ENCODE data around the gene LIME1. TPM values are rescaled to one million over a fixed set of nuclear protein-coding genes. Genes with fewer than 3 reads are reported as not detected.

The LIME1 gene
- total RNA-seq, 1 experiment from 2014 or later = 13.5 TPM

DNA sequence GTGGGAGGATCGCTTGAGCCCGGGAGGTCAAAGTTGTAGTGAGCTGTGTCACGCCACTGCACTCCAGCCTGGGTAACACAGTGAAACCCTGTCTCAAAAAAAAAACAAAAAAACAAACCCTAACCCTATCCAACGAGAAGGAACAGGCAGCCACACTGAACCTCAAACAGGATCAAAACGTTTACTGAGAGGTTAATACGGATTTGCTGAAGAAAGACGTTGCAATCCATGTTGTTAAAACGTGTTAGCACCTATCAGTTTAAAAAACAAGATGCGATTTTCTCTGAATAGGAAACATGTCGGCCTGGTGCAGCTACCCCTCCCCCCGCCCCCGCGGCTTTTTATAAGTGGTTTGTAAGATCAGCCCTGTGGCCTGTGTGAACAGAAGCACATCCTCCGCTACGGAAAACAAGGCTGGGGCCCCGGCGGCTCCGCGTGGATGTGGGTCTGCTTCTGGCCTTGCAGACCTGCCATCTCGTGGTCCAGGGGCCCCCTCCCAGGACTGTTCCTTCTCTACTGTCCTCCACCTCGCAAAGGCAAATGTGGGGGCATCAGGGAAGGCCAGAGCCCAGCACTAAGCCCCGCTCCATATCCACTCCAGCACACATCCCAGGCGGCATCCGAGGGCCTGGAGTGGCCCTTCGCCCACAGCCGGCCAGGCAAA lies 14.5 kb downstream of the LIME1 start:
- H2AK5ac ChIP-seq (ENCODE audit: insufficient read length, low read length) = no peak overlapping the region
- no peak overlapping the region for H2BK15ac ChIP-seq (ENCODE audit: low read depth, low read length)
- no peak overlapping the region for H4K91ac ChIP-seq (ENCODE audit: insufficient read length, low read depth, low read length)
- no peak overlapping the region for H2AFZ ChIP-seq (ENCODE audit: low read length)
- H2BK12ac ChIP-seq (ENCODE audit: insufficient read length, low read depth, low read length) = no peak overlapping the region
- H3K23ac ChIP-seq (ENCODE audit: insufficient read length, low read depth, low read length) = no peak overlapping the region
- Mint-ChIP-seq H3K27me3 (ENCODE audit: low read depth) (no peaks in the 10 kb centered on the region), H3K9me3 (no peaks in the 10 kb centered on the region), H3K4me3 (no peak overlapping the region), H3K4me1 (peaks cover 14 to 22% of the 10 kb centered on the region in 2 experiments), H3K27ac (peak overlapping the region; percentile 23 to 84 (median 59); a peak in 4 of 7 replicates), H3K36me3 (ENCODE audit: insufficient read depth in 1 of 3, low read depth in 3 of 3) (peaks cover 0 to 2% (median 0%) of the 10 kb centered on the region in 3 experiments; a peak in 1 of 7 replicates)
- WGBS (ENCODE audit: extremely low coverage, insufficient read length, low lambda C conversion rate) = no CpG with 5 or more reads among the region's 26 CpGs
- H4K5ac ChIP-seq (ENCODE audit: insufficient read length, low read depth, low read length) = no peak overlapping the region
- no peak overlapping the region for H2BK5ac ChIP-seq (ENCODE audit: insufficient read length, low read length)
- peak; percentile 55 for DNase-seq
- no peaks in the 10 kb centered on the region for H3K79me1 ChIP-seq (ENCODE audit: insufficient read depth, low read depth, low read length, poor library complexity, severe bottlenecking)
- H3K4me2 ChIP-seq (ENCODE audit: insufficient read depth, insufficient read length, low read length) = no peak overlapping the region
- no peak overlapping the region for H3K4ac ChIP-seq (ENCODE audit: low read depth, low read length)
- H4K8ac ChIP-seq (replicated peaks; ENCODE audit: insufficient read length, low read depth, low read length) = no peak overlapping the region
- H3K4me1 ChIP-seq (ENCODE audit: insufficient read depth, low read length) = no peaks in the 10 kb centered on the region; the same call in 1 of the 2 replicates
- no peaks in the 10 kb centered on the region for H3K27me3 ChIP-seq (ENCODE audit: insufficient read depth, low read length)
- TF ChIP-seq, protein P1, sequence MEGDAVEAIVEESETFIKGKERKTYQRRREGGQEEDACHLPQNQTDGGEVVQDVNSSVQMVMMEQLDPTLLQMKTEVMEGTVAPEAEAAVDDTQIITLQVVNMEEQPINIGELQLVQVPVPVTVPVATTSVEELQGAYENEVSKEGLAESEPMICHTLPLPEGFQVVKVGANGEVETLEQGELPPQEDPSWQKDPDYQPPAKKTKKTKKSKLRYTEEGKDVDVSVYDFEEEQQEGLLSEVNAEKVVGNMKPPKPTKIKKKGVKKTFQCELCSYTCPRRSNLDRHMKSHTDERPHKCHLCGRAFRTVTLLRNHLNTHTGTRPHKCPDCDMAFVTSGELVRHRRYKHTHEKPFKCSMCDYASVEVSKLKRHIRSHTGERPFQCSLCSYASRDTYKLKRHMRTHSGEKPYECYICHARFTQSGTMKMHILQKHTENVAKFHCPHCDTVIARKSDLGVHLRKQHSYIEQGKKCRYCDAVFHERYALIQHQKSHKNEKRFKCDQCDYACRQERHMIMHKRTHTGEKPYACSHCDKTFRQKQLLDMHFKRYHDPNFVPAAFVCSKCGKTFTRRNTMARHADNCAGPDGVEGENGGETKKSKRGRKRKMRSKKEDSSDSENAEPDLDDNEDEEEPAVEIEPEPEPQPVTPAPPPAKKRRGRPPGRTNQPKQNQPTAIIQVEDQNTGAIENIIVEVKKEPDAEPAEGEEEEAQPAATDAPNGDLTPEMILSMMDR (conservative IDR thresholded peaks at IDR 0.05) = no peak
- H3T11ph ChIP-seq (ENCODE audit: low read length) = no peak overlapping the region
- no peak overlapping the region for H3K9ac ChIP-seq (ENCODE audit: extremely low read depth, insufficient read length, low read length)
- no peak overlapping the region; the same call in 1 of the 2 replicates for H3K14ac ChIP-seq (ENCODE audit: insufficient read depth, low read length)
- H2BK120ac ChIP-seq (ENCODE audit: low read depth, low read length, poor library complexity, severe bottlenecking) = no peak overlapping the region
- H3K79me2 ChIP-seq (ENCODE audit: insufficient read depth, low read length) = no peaks in the 10 kb centered on the region
- H2BK20ac ChIP-seq (ENCODE audit: low read depth, low read length, poor library complexity, severe bottlenecking) = no peak overlapping the region
- no peak overlapping the region for H3K56ac ChIP-seq (ENCODE audit: insufficient read length, low read depth, low read length)
- peak overlapping the region; percentile 46 for H3K18ac ChIP-seq (ENCODE audit: insufficient read length, low read depth, low read length)
- no peaks in the 10 kb centered on the region for H3K23me2 ChIP-seq (ENCODE audit: insufficient read length, low read depth, low read length, poor library complexity, severe bottlenecking)
- H3K9me3 ChIP-seq (ENCODE audit: control insufficient read depth, low read depth, low read length) = no peaks in the 10 kb centered on the region
- H4K20me1 ChIP-seq (ENCODE audit: control insufficient read depth, insufficient read depth, insufficient read length) = no peaks in the 10 kb centered on the region
- no peak overlapping the region for H3K27ac ChIP-seq (ENCODE audit: insufficient read length, low read depth, low read length)
